HepG2 (cell line): Measurements from ENCODE around the gene RNF40. TPM values are rescaled to one million over a fixed set of nuclear protein-coding genes. Genes with fewer than 3 reads are reported as not detected.

ENCODE experiments used
- ARNT2 ChIP-seq: sonication (generic); formaldehyde crosslinking; IDR thresholded peaks from 2 replicates; pipeline ENCODE4 v1.8.0; 2022; ENCODE audit warnings: mild to moderate bottlenecking, low read depth, missing genetic modification reagents, moderate library complexity
- CBFB ChIP-seq: sonication (generic); formaldehyde crosslinking; IDR thresholded peaks from 2 replicates; pipeline ENCODE4 v1.4.0; 2020; ENCODE audit warnings: missing genetic modification reagents
- GZF1 ChIP-seq: sonication (generic); formaldehyde crosslinking; IDR thresholded peaks from 2 replicates; pipeline ENCODE4 v1.5.1; 2020; ENCODE audit warnings: mild to moderate bottlenecking, missing genetic modification reagents
- HOXA7 ChIP-seq: sonication (generic); formaldehyde crosslinking; IDR thresholded peaks from 2 replicates; pipeline ENCODE4 v1.8.1; 2022; ENCODE audit warnings: mild to moderate bottlenecking, missing genetic modification reagents, moderate library complexity
- MATR3 ChIP-seq: sonication (generic); formaldehyde crosslinking; IDR thresholded peaks from 2 replicates; pipeline ENCODE4 v1.4.0; 2020; ENCODE audit warnings: missing genetic modification reagents
- MTF1 ChIP-seq: sonication (generic); formaldehyde crosslinking; IDR thresholded peaks from 2 replicates; pipeline ENCODE4 v1.5.0; 2020; ENCODE audit warnings: missing genetic modification reagents
- ZNF383 ChIP-seq: sonication (generic); formaldehyde crosslinking; IDR thresholded peaks from 2 replicates; pipeline ENCODE4 v1.4.0; 2020; ENCODE audit warnings: missing genetic modification reagents, mild to moderate bottlenecking, borderline replicate concordance
- ZNF451 ChIP-seq: sonication (generic); formaldehyde crosslinking; IDR thresholded peaks from 2 replicates; pipeline ENCODE4 v1.5.0; 2020; ENCODE audit warnings: mild to moderate bottlenecking, missing genetic modification reagents
- ZNF572 ChIP-seq: sonication (generic); formaldehyde crosslinking; IDR thresholded peaks from 2 replicates; pipeline ENCODE4 v1.5.1; 2020; ENCODE audit warnings: mild to moderate bottlenecking, missing genetic modification reagents
- ZNF607 ChIP-seq: sonication (generic); formaldehyde crosslinking; IDR thresholded peaks from 2 replicates; pipeline ENCODE4 v1.5.1; 2020; ENCODE audit warnings: missing genetic modification reagents, mild to moderate bottlenecking, borderline replicate concordance
- ZSCAN12 ChIP-seq: sonication (generic); formaldehyde crosslinking; IDR thresholded peaks from 2 replicates; pipeline ENCODE4 v1.9.0; 2021; ENCODE audit warnings: mild to moderate bottlenecking, missing genetic modification reagents
- ZSCAN21 ChIP-seq: sonication (generic); formaldehyde crosslinking; IDR thresholded peaks from 2 replicates; pipeline ENCODE4 v1.8.0; 2022; ENCODE audit warnings: mild to moderate bottlenecking, missing genetic modification reagents, moderate library complexity, borderline replicate concordance
- polyA plus RNA-seq, 8 experiments: library from polyadenylated mRNA; depleted of rRNA in 3 of 8; stranded (reverse) in 7 of 8; unstranded in 1 of 8; fragments of >200 nt; fragmentation: Illumina TruSeq in 4 of 8; extraction: Trizol in 4 of 8; gene quantifications; 2 replicates each; pipeline versions ENCODE4 v1.2.1 to v1.2.3, GENCODE V29; 2011 to 2016; ENCODE audit warnings: low read depth in 4 of 8, missing spikeins in 1 of 8, mixed read lengths in 1 of 8; ENCODE audit not compliant: insufficient read depth in 1 of 8
- total RNA-seq, 5 experiments: library from RNA; depleted of rRNA; stranded (reverse); fragments of >200 nt; fragmentation: Illumina TruSeq; extraction: Trizol; gene quantifications; 2 replicates each; pipeline ENCODE4 v1.2.3, GENCODE V29; 2016; ENCODE audit warnings: low read depth in 1 of 5
- TF ChIP-seq, protein P1 (sequence below): sonication (generic); formaldehyde crosslinking; IDR thresholded peaks from one replicate; pipeline ENCODE4 v1.5.1; 2020; ENCODE audit warnings: mild to moderate bottlenecking, missing genetic modification reagents; ENCODE audit errors: not compliant biosample characterization
- TF ChIP-seq, protein P2 (sequence below): sonication (generic); formaldehyde crosslinking; IDR thresholded peaks from 2 replicates; pipeline ENCODE4 v1.5.0; 2020; ENCODE audit warnings: missing genetic modification reagents, mild to moderate bottlenecking, borderline replicate concordance
- TF ChIP-seq, protein P3 (sequence below): sonication (generic); formaldehyde crosslinking; IDR thresholded peaks from 2 replicates; pipeline ENCODE4 v1.8.0; 2022; ENCODE audit warnings: mild to moderate bottlenecking, missing genetic modification reagents, moderate library complexity
- TF ChIP-seq, protein P4 (sequence below): sonication (generic); formaldehyde crosslinking; IDR thresholded peaks from 2 replicates; pipeline ENCODE4 v1.8.0; 2023; ENCODE audit warnings: mild to moderate bottlenecking, missing genetic modification reagents
- TF ChIP-seq, protein P5 (sequence below): sonication (generic); formaldehyde crosslinking; IDR thresholded peaks from 2 replicates; pipeline ENCODE4 v1.5.0; 2020; ENCODE audit warnings: missing genetic modification reagents

The RNF40 gene
- total and polyA plus RNA-seq, 2 of the 13 experiments (the other 11 are each of a cell fraction or from before 2014, with no cell fraction given), result 84.0 to 85.6 TPM

DNA sequence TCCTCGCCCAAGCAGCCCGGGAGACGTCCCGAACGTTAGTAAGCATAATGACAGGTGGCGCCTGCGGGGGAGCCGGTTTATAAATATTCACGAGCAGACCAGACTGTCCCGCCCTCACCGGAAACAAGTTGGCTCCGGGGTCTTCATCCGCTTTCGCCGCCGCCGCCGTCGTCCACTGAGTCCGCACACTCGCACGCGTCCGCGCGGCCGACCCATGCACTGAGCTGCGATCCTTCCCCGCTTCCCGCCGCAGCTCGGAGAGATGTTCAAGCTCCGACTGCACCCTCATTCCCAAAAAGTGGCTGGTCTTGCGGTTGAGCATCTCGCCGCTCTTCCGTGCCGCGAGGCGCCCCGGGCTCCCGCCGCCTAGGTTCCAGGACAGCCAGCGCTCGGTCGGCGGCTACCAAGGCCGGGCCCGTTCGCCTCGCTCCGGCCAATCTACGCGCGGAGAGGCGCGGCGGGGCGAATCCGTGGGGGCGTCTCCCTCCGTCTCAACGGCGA lies 645 bp upstream of the RNF40 start (continued):
- TF ChIP-seq, protein P1, sequence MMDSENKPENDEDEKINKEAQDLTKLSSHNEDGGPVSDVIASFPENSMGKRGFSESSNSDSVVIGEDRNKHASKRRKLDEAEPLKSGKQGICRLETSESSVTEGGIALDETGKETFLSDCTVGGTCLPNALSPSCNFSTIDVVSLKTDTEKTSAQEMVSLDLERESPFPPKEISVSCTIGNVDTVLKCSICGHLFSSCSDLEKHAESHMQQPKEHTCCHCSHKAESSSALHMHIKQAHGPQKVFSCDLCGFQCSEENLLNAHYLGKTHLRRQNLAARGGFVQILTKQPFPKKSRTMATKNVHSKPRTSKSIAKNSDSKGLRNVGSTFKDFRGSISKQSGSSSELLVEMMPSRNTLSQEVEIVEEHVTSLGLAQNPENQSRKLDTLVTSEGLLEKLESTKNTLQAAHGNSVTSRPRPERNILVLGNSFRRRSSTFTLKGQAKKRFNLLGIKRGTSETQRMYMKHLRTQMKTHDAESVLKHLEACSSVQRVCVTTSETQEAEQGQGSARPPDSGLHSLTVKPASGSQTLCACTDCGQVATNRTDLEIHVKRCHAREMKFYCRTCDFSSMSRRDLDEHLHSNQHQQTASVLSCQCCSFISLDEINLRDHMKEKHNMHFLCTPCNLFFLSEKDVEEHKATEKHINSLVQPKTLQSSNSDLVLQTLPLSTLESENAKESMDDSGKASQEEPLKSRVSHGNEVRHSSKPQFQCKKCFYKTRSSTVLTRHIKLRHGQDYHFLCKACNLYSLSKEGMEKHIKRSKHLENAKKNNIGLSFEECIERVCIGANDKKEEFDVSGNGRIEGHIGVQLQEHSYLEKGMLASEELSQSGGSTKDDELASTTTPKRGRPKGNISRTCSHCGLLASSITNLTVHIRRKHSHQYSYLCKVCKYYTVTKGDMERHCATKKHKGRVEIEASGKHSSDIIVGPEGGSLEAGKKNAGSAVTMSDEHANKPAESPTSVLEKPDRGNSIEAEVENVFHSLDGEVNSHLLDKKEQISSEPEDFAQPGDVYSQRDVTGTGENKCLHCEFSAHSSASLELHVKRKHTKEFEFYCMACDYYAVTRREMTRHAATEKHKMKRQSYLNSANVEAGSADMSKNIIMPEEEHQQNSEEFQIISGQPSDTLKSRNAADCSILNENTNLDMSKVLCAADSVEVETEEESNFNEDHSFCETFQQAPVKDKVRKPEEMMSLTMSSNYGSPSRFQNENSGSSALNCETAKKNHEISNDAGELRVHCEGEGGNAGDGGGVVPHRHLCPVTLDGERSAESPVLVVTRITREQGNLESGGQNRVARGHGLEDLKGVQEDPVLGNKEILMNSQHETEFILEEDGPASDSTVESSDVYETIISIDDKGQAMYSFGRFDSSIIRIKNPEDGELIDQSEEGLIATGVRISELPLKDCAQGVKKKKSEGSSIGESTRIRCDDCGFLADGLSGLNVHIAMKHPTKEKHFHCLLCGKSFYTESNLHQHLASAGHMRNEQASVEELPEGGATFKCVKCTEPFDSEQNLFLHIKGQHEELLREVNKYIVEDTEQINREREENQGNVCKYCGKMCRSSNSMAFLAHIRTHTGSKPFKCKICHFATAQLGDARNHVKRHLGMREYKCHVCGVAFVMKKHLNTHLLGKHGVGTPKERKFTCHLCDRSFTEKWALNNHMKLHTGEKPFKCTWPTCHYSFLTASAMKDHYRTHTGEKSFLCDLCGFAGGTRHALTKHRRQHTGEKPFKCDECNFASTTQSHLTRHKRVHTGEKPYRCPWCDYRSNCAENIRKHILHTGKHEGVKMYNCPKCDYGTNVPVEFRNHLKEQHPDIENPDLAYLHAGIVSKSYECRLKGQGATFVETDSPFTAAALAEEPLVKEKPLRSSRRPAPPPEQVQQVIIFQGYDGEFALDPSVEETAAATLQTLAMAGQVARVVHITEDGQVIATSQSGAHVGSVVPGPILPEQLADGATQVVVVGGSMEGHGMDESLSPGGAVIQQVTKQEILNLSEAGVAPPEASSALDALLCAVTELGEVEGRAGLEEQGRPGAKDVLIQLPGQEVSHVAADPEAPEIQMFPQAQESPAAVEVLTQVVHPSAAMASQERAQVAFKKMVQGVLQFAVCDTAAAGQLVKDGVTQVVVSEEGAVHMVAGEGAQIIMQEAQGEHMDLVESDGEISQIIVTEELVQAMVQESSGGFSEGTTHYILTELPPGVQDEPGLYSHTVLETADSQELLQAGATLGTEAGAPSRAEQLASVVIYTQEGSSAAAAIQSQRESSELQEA (CRISPR knock-in tag), result peak; percentile 20
- 0 out of 2 replicates have a peak, but pooled peaks have one; percentile 28 for TF ChIP-seq GZF1 (CRISPR knock-in tag)
- TF ChIP-seq, protein P2, sequence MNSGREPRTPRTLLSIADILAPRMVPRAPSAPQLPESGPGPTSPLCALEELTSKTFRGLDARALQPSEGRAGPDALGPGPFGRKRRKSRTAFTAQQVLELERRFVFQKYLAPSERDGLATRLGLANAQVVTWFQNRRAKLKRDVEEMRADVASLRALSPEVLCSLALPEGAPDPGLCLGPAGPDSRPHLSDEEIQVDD (CRISPR knock-in tag), result peak; percentile 93
- TF ChIP-seq ARNT2, result peak; percentile 14; the same call in 1 of the 2 replicates
- TF ChIP-seq ZNF451 (CRISPR knock-in tag), result peak; percentile 57; the same call in 1 of the 2 replicates
- peak; percentile 61; the same call in 1 of the 2 replicates for TF ChIP-seq ZNF572 (CRISPR knock-in tag)
- TF ChIP-seq MATR3 (CRISPR knock-in tag), result no peak
- TF ChIP-seq HOXA7 (CRISPR knock-in tag), result 0 out of 2 replicates have a peak, but pooled peaks have one; percentile 36
- TF ChIP-seq, protein P3, sequence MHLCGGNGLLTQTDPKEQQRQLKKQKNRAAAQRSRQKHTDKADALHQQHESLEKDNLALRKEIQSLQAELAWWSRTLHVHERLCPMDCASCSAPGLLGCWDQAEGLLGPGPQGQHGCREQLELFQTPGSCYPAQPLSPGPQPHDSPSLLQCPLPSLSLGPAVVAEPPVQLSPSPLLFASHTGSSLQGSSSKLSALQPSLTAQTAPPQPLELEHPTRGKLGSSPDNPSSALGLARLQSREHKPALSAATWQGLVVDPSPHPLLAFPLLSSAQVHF (CRISPR knock-in tag), result peak; percentile 90; the same call in 1 of the 2 replicates
- 0 out of 2 replicates have a peak, but pooled peaks have one; percentile 12 for TF ChIP-seq ZSCAN12
- peak; percentile 50; the same call in 1 of the 2 replicates for TF ChIP-seq ZNF607 (CRISPR knock-in tag)
- no peak for TF ChIP-seq ZNF383 (CRISPR knock-in tag)
- no peak for TF ChIP-seq MTF1 (CRISPR knock-in tag)
- TF ChIP-seq, protein P4, sequence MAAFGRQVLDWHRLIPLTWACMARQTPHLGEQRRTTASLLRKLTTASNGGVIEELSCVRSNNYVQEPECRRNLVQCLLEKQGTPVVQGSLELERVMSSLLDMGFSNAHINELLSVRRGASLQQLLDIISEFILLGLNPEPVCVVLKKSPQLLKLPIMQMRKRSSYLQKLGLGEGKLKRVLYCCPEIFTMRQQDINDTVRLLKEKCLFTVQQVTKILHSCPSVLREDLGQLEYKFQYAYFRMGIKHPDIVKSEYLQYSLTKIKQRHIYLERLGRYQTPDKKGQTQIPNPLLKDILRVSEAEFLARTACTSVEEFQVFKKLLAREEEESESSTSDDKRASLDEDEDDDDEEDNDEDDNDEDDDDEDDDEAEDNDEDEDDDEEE, result no peak
- TF ChIP-seq CBFB (CRISPR knock-in tag), result peak; percentile 53; the same call in 1 of the 2 replicates
- TF ChIP-seq, protein P5, sequence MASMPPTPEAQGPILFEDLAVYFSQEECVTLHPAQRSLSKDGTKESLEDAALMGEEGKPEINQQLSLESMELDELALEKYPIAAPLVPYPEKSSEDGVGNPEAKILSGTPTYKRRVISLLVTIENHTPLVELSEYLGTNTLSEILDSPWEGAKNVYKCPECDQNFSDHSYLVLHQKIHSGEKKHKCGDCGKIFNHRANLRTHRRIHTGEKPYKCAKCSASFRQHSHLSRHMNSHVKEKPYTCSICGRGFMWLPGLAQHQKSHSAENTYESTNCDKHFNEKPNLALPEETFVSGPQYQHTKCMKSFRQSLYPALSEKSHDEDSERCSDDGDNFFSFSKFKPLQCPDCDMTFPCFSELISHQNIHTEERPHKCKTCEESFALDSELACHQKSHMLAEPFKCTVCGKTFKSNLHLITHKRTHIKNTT (CRISPR knock-in tag), result no peak
- peak; percentile 61; the same call in 1 of the 2 replicates for TF ChIP-seq ZSCAN21 (CRISPR knock-in tag)
